Activated CD4-positive, alpha-beta T cell treated with anti-CD3 and anti-CD28 coated beads, Interleukin-2, amount 50 U/mL, for 16 hours (primary cell): ENCODE results near the gene SNPH.
"Not testable (repeated sequence)": the region's sequence is repeated elsewhere in the genome, so short reads cannot be mapped to it uniquely, and the experiment has no call there.

Experiments
- DNase-seq: peaks from one replicate; pipeline ENCODE4 v3.0.0-alpha.2; 2020

Gene SNPH

DNA sequence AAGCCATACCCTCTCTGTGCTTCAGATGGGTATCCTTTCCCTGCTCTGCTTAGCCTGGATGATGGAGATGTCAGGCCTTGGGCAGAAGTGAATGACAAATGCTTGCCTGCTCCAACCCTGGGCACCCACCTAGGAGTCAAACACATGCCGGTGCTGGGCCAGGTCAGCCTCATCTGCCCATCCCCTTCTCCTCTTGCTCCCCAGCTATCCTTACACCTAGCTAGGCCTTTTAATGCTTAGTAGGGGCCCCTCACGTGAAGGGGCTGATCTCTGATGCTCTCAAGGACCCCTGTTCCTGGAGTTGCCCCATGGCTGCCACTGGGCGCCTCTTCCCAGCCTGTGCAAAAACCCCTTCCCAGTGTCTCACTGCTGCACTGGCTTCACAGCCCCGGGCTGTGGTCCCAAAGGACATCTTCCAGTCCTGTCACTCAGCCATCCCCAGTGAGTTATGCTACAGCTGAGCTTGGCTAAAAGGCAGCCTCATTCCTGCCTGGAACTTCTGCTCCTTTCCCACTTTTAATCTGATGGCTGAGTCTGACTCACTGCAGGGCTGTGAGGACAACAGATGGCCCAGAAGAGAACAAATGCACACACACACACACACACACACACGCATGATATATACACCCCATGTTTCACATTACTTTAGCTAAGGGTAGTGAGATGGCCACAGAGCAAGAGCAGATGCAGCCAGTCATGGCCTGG is 75.6 kb downstream of the SNPH start:
- no peak for DNase-seq

DNA sequence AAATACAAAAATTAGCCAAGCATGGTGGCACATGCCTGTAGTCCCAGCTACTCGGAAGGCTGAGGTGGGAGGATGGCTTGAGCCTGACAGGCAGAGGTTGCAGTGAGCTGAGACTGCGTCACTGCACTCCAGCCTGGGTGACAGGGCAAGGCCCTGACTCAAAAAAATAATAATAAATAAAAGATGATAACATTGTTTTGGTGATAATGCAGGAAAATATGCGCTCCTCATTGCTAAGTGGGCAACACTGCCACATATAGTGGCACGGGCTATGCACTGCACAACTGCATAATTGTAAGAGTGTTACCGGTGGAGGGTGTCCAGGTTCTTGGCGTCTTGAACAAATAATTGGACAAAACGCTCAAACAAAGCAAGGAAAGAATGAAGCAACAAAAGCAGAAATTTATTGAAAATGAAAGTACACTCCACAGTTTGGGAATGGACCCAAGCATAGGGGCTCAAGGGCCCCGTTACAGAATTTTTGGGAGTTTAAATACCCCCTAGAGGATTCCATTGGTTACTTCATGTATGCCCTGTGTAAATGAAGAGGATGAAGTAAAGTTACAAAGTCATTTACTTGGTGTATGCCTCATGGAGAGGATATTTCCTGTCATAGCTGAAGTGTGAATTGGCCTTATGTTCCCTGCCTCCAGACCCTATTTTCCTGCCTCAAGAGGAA is 77.5 kb downstream of the SNPH start:
- not testable (repeated sequence) for DNase-seq

DNA sequence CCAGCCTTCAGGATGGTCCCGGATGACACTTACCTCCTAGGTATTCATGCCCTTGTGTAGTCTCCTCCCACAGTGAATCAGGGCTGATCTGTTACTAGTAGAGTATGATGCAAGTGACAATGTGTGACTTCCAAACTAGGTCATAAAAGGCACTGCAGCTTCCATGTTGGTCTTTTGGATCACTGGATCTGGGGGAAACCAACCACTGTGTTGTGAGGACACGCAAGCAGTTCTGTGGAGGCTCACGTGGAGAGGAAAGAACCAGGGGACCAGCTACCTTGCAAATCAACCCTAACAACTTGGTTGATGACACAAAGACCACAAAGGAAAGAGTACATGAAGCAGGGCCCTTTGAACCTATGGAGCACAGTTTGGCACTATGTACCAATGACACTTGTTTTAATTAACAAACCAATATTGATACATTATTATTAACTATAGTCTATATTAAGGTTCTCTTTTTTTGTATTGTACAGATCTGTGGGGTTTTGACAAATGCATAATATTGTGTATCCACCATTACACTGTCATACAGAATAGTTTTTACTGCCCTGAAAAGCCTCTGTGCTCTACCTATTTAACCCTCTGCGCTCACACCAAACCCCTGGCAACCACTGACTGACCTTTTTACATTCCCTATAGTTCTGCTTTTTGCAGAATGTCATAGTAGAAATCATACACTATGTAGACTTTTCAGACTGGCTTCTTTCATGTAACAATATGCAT is 79.1 kb downstream of the SNPH start:
- DNase-seq, result no peak

- DNase-seq, result no peak
Measured at GRCh38 chr20:1345756-1346093, 79.6 kb downstream of the SNPH start.

- no peak for DNase-seq
Measured at GRCh38 chr20:1346315-1346969, 80.3 kb downstream of the SNPH start.

DNA sequence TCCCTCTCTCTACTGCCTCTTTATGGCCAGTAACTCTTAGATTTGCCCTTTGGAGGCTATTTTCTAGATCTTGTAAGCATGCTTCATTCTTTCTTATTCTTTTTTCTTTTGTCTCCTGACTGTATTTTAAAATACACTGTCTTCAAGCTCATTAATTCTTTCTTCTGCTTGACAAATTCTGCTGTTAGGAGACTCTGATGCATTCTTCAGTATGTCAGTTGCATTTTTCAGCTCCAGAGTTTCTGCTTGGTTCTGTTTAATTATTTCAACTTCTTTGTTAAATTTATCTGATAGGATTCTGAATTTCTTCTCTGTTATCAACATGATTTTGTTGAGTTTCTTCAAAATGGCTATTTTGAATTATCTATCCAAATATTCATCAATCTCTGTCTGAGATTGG is 87.9 kb downstream of the SNPH start:
- DNase-seq, result no peak

GRCh38 chr20:1357921-1358671 is 92.0 kb downstream of the SNPH start:
- DNase-seq, result peak; percentile 90
